ENCODE measurements around the gene SETBP1. TPM values are rescaled to one million over a fixed set of nuclear protein-coding genes. Genes with fewer than 3 reads are reported as not detected.

The SETBP1 gene
- total RNA-seq, 2 donors from 2014 or later: 17.3 to 20.1 TPM

- H3K4me3 Mint-ChIP-seq: no peak overlapping the region
- peaks cover 9% of the 10 kb centered on the region for H3K36me3 Mint-ChIP-seq (ENCODE audit: low read depth)
- H3K4me1 ChIP-seq (ENCODE audit: control insufficient read depth, insufficient read depth, low read length): no peaks in the 10 kb centered on the region
- H3K9me3 ChIP-seq (ENCODE audit: control insufficient read depth, low read length): no peaks in the 10 kb centered on the region
- 82% methylated on average over 2 of the region's 2 CpGs for WGBS, 2 experiments (ENCODE audit: insufficient coverage in 1 of 2, insufficient read length in 1 of 2)
- H3K27ac ChIP-seq (ENCODE audit: low read depth, low read length): no peak overlapping the region
- H3K9me3 Mint-ChIP-seq: no peaks in the 10 kb centered on the region
- H3K4me1 Mint-ChIP-seq: no peaks in the 10 kb centered on the region
- no peaks in the 10 kb centered on the region for H3K27me3 ChIP-seq (ENCODE audit: control insufficient read depth, insufficient read depth, low read length, poor library complexity, severe bottlenecking)
- peaks cover 45% of the 10 kb centered on the region for H3K36me3 ChIP-seq (ENCODE audit: control insufficient read depth, insufficient read depth, low read length)
- H3K27me3 Mint-ChIP-seq (ENCODE audit: insufficient read depth): no peaks in the 10 kb centered on the region
- TF ChIP-seq CTCF (conservative IDR thresholded peaks at IDR 0.05): no peak
- no peak for DNase-seq
- H3K4me3 ChIP-seq (ENCODE audit: low read length): no peak overlapping the region
- no peak overlapping the region for H3K9ac ChIP-seq (ENCODE audit: extremely low read depth, low read length, poor library complexity, severe bottlenecking)
- H3K27ac Mint-ChIP-seq: no peak overlapping the region
Measured at GRCh38 chr18:44957461-44957860, 276.8 kb downstream of the SETBP1 start.

- Mint-ChIP-seq H3K27ac (no peak overlapping the region), H3K36me3 (ENCODE audit: low read depth) (peaks cover 3% of the 10 kb centered on the region), H3K4me3 (no peak overlapping the region), H3K9me3 (no peaks in the 10 kb centered on the region), H3K27me3 (ENCODE audit: insufficient read depth) (no peaks in the 10 kb centered on the region), H3K4me1 (no peaks in the 10 kb centered on the region)
- H3K4me3 ChIP-seq (ENCODE audit: low read length): no peak overlapping the region
- TF ChIP-seq CTCF (conservative IDR thresholded peaks at IDR 0.05): no peak
- peaks cover 39% of the 10 kb centered on the region for H3K36me3 ChIP-seq (ENCODE audit: control insufficient read depth, insufficient read depth, low read length)
- DNase-seq: no peak
- no peak overlapping the region for H3K27ac ChIP-seq (ENCODE audit: low read depth, low read length)
- H3K27me3 ChIP-seq (ENCODE audit: control insufficient read depth, insufficient read depth, low read length, poor library complexity, severe bottlenecking): no peaks in the 10 kb centered on the region
- no peaks in the 10 kb centered on the region for H3K4me1 ChIP-seq (ENCODE audit: control insufficient read depth, insufficient read depth, low read length)
- H3K9me3 ChIP-seq (ENCODE audit: control insufficient read depth, low read length): no peaks in the 10 kb centered on the region
- H3K9ac ChIP-seq (ENCODE audit: extremely low read depth, low read length, poor library complexity, severe bottlenecking): no peak overlapping the region
- WGBS, 2 experiments (ENCODE audit: insufficient coverage in 1 of 2, insufficient read length in 1 of 2): 100% methylated on average over 1 of the region's 1 CpG
Measured at GRCh38 chr18:44958040-44958439, 277.4 kb downstream of the SETBP1 start.

- H3K9me3 Mint-ChIP-seq: no peaks in the 10 kb centered on the region
Measured at GRCh38 chr18:44958455-44958854, 277.8 kb downstream of the SETBP1 start.

More at GRCh38 chr18:44958455-44958854, 277.8 kb downstream of the SETBP1 start:
- H3K4me1 Mint-ChIP-seq: no peaks in the 10 kb centered on the region
- TF ChIP-seq CTCF (conservative IDR thresholded peaks at IDR 0.05): no peak
- no peaks in the 10 kb centered on the region for H3K4me1 ChIP-seq (ENCODE audit: control insufficient read depth, insufficient read depth, low read length)
- H3K27me3 ChIP-seq (ENCODE audit: control insufficient read depth, insufficient read depth, low read length, poor library complexity, severe bottlenecking): no peaks in the 10 kb centered on the region
- H3K9me3 ChIP-seq (ENCODE audit: control insufficient read depth, low read length): no peaks in the 10 kb centered on the region
- no peak overlapping the region for H3K27ac ChIP-seq (ENCODE audit: low read depth, low read length)
- H3K9ac ChIP-seq (ENCODE audit: extremely low read depth, low read length, poor library complexity, severe bottlenecking): no peak overlapping the region
- H3K27ac Mint-ChIP-seq: no peak overlapping the region
- no peak overlapping the region for H3K4me3 ChIP-seq (ENCODE audit: low read length)
- H3K27me3 Mint-ChIP-seq (ENCODE audit: insufficient read depth): no peaks in the 10 kb centered on the region
- no peak for DNase-seq
- H3K4me3 Mint-ChIP-seq: no peak overlapping the region
- peaks cover 3% of the 10 kb centered on the region for H3K36me3 Mint-ChIP-seq (ENCODE audit: low read depth)
- H3K36me3 ChIP-seq (ENCODE audit: control insufficient read depth, insufficient read depth, low read length): peaks cover 35% of the 10 kb centered on the region

All from endodermal cell (in vitro differentiated cells).